GM12878 (cell line): ENCODE data around the gene MTTP. TPM values are rescaled to one million over a fixed set of nuclear protein-coding genes. Genes with fewer than 3 reads are reported as not detected.

Experiments used
- ATAC-seq: fragments of 200-7000 bp; cut with Tn5 transposase; 3 replicates; pipeline ENCODE4 v1.9.1; 2020; ENCODE audit warnings: mild to moderate bottlenecking, moderate library complexity
- BruUV-seq: library from RNA; stranded (reverse); fragments of 400-500 nt; replicated peaks from 2 replicates; lab custom pipeline; 2021; lab: Mats Ljungman, UMichigan
- CTCF ChIA-PET: fragments of 300-600 bp; sonication (Branson Sonifier 250); formaldehyde crosslinking; extraction: SDS; loops from one replicate; lab custom pipeline; 2021; ENCODE audit warnings: inconsistent platforms; lab: Yijun Ruan, JAX
- POLR2A ChIA-PET: fragments of 350-600 bp; formaldehyde crosslinking; extraction: SDS; loops from one replicate; lab custom pipeline; 2021; ENCODE audit warnings: inconsistent platforms; lab: Charles Lee
- RAD21 ChIA-PET: fragments of 300-600 bp; sonication (Branson Sonifier 250); formaldehyde crosslinking; loops from one replicate; lab custom pipeline; 2023; ENCODE audit warnings: antibody characterized with exemption; ENCODE audit not compliant: unreplicated experiment; lab: Charles Lee
- SMC1A ChIA-PET: fragments of 300-600 bp; sonication (Branson Sonifier 250); formaldehyde crosslinking; loops from one replicate; lab custom pipeline; 2023; ENCODE audit not compliant: unreplicated experiment, uncharacterized antibody; lab: Charles Lee
- DNase-seq: peaks from one replicate; pipeline ENCODE4 v3.0.0-alpha.2; 2011; ENCODE audit warnings: low read depth, low spot score
- FAIRE-seq: peaks from 3 replicates; lab custom pipeline; 2011; peaks lifted over from hg19 to GRCh38; lab: Jason Lieb, UNC
- H2AFZ ChIP-seq: 2 replicates; pipeline ENCODE4 v1.6.0; 2011; ENCODE audit warnings: low read depth, low read length, control low read depth; ENCODE audit not compliant: control insufficient read depth
- H3K27ac ChIP-seq: 2 replicates; pipeline ENCODE4 v1.5.1; 2011; ENCODE audit warnings: control low read depth; ENCODE audit not compliant: control insufficient read depth, insufficient read depth
- H3K27me3 ChIP-seq, 2 experiments: replicated peaks in 1 of 2; 2 replicates each; pipeline versions ENCODE4 v1.6.0 to v1.6.1; 2011; ENCODE audit warnings: low read length in 1 of 2; ENCODE audit not compliant: control insufficient read depth in 2 of 2, insufficient read depth in 2 of 2
- H3K36me3 ChIP-seq, 2 experiments: 2 replicates each; pipeline ENCODE4 v1.5.1; 2011; ENCODE audit warnings: low read length in 1 of 2; ENCODE audit not compliant: control insufficient read depth in 2 of 2, insufficient read depth in 2 of 2
- H3K4me1 ChIP-seq: 2 replicates; pipeline ENCODE4 v1.6.1; 2011; ENCODE audit warnings: mild to moderate bottlenecking, low read length, moderate library complexity, mixed read lengths; ENCODE audit not compliant: control insufficient read depth, insufficient read depth
- H3K4me2 ChIP-seq: 2 replicates; pipeline ENCODE4 v1.6.0; 2011; ENCODE audit warnings: control low read depth; ENCODE audit not compliant: control insufficient read depth, insufficient read depth
- H3K4me3 ChIP-seq: fragments of 200-600 bp; sonication (generic); 2 replicates; pipeline ENCODE4 v1.5.1; 2016
- H3K79me2 ChIP-seq: 2 replicates; pipeline ENCODE4 v1.6.0; 2011; ENCODE audit warnings: low read length; ENCODE audit not compliant: control insufficient read depth, insufficient read depth
- H3K9ac ChIP-seq: 2 replicates; pipeline ENCODE4 v1.8.0; 2011; ENCODE audit warnings: low read length, control low read depth, mixed read lengths; ENCODE audit not compliant: control insufficient read depth, insufficient read depth
- H3K9me3 ChIP-seq: replicated peaks from 3 replicates; pipeline ENCODE4 v1.5.1; 2011; ENCODE audit warnings: mild to moderate bottlenecking, low read length; ENCODE audit not compliant: control insufficient read depth, insufficient read depth
- H4K20me1 ChIP-seq: 2 replicates; pipeline ENCODE4 v1.6.0; 2011; ENCODE audit not compliant: control insufficient read depth, insufficient read depth
- BACH1 ChIP-seq: fragments of 450-650 bp; IDR thresholded peaks from 2 replicates; pipeline ENCODE4 v1.6.1; 2017; ENCODE audit warnings: mild to moderate bottlenecking, borderline replicate concordance
- CREM ChIP-seq: IDR thresholded peaks from 2 replicates; pipeline ENCODE4 v1.6.1; 2014; ENCODE audit warnings: antibody characterized with exemption, low read depth
- EGR1 ChIP-seq, 2 experiments: IDR thresholded peaks; 1 replicate in 1 of 2; 2 replicates in 1 of 2; pipeline ENCODE4 v1.6.1; 2011 to 2012; ENCODE audit warnings: low read depth in 2 of 2, low read length in 2 of 2, borderline replicate concordance in 1 of 2, mild to moderate bottlenecking in 1 of 2, moderate library complexity in 1 of 2
- IRF4 ChIP-seq: IDR thresholded peaks from 2 replicates; pipeline ENCODE4 v1.6.1; 2011; ENCODE audit warnings: low read depth, low read length
- NFYB ChIP-seq: IDR thresholded peaks from 2 replicates; pipeline ENCODE4 v1.6.1; 2011; ENCODE audit warnings: low read depth, mild to moderate bottlenecking, low read length, improper control_type of control experiment, moderate library complexity; ENCODE audit not compliant: insufficient read depth
- NRF1 ChIP-seq: conservative IDR thresholded peaks from 2 replicates; pipeline ENCODE4 v1.6.1; 2011; ENCODE audit warnings: mild to moderate bottlenecking, low read depth, low read length, improper control_type of control experiment
- SUZ12 ChIP-seq: fragments of 200-600 bp; sonication (generic); IDR thresholded peaks from one replicate; pipeline ENCODE4 v1.6.1; 2018; ENCODE audit warnings: antibody characterized with exemption, mild to moderate bottlenecking; ENCODE audit not compliant: unreplicated experiment
- TAF1 ChIP-seq: IDR thresholded peaks from 2 replicates; pipeline ENCODE4 v1.6.1; 2011; ENCODE audit warnings: mild to moderate bottlenecking, low read depth, low read length, borderline replicate concordance
- TCF7 ChIP-seq: IDR thresholded peaks from 2 replicates; pipeline ENCODE4 v1.6.1; 2014; ENCODE audit warnings: antibody characterized with exemption, borderline replicate concordance
- WGBS: methylation state at CpG from one replicate; pipeline ENCODE4 v1.1.6; 2016; ENCODE audit warnings: low lambda C conversion rate; ENCODE audit not compliant: insufficient replicate concordance, insufficient coverage; ENCODE audit errors: missing lambda C conversion rate; 5-methylcytosine and 5-hydroxymethylcytosine counted together
- in situ Hi-C: fragments of 300-500 bp; cut with MboI; formaldehyde crosslinking; loops from 9 replicates; pipeline ENCODE4 v1.14.3; 2018; ENCODE audit warnings: mixed read lengths
- intact Hi-C: fragments of 100-400 bp; cut with micrococcal nuclease; formaldehyde crosslinking; loops from one replicate; pipeline ENCODE4 v1.14.2; 2022; ENCODE audit not compliant: unreplicated experiment
- polyA plus RNA-seq, 11 experiments: library from polyadenylated mRNA; depleted of rRNA in 4 of 11; unstranded in 6 of 11; stranded (reverse) in 5 of 11; fragments of >200 nt; fragmentation: Nextera tagmentation in 4 of 11; fragmentation: Illumina TruSeq in 1 of 11; extraction: Ambion mirVana in 4 of 11; extraction: Trizol in 1 of 11; gene quantifications; 1 replicate in 1 of 11; 2 replicates in 10 of 11; pipeline versions ENCODE4 v1.2.1 to v1.2.3, GENCODE V29; 2011 to 2016; ENCODE audit warnings: inconsistent platforms in 2 of 11, missing spikeins in 2 of 11, low read depth in 1 of 11
- total RNA-seq, 4 experiments: library from RNA; depleted of rRNA in 3 of 4; stranded (reverse); fragments of >200 nt in 3 of 4; fragmentation: Illumina TruSeq in 1 of 4; extraction: Trizol in 1 of 4; gene quantifications; 2 replicates each; pipeline versions ENCODE4 v1.2.1 to v1.2.3, GENCODE V29; 2013 to 2021
- TF ChIP-seq, protein P1 (sequence below): fragments of 450-650 bp; IDR thresholded peaks from 2 replicates; pipeline ENCODE4 v1.6.1; 2017; ENCODE audit warnings: mild to moderate bottlenecking
- TF ChIP-seq, protein P2 (sequence below): fragments of 450-650 bp; IDR thresholded peaks from 2 replicates; pipeline ENCODE4 v1.6.1; 2017; ENCODE audit warnings: mild to moderate bottlenecking, moderate library complexity
- TF ChIP-seq, protein P3 (sequence below): fragments of 450-650 bp; formaldehyde crosslinking; IDR thresholded peaks from 2 replicates; pipeline ENCODE4 v1.4.0; 2022; ENCODE audit warnings: mild to moderate bottlenecking, moderate library complexity

Gene MTTP
- total and polyA plus RNA-seq, 10 of the 15 experiments (the other 5 are each of a cell fraction or from before 2014, with no cell fraction given): 0.08 to 2.2 (median 0.21) TPM; not detected in 1

DNA sequence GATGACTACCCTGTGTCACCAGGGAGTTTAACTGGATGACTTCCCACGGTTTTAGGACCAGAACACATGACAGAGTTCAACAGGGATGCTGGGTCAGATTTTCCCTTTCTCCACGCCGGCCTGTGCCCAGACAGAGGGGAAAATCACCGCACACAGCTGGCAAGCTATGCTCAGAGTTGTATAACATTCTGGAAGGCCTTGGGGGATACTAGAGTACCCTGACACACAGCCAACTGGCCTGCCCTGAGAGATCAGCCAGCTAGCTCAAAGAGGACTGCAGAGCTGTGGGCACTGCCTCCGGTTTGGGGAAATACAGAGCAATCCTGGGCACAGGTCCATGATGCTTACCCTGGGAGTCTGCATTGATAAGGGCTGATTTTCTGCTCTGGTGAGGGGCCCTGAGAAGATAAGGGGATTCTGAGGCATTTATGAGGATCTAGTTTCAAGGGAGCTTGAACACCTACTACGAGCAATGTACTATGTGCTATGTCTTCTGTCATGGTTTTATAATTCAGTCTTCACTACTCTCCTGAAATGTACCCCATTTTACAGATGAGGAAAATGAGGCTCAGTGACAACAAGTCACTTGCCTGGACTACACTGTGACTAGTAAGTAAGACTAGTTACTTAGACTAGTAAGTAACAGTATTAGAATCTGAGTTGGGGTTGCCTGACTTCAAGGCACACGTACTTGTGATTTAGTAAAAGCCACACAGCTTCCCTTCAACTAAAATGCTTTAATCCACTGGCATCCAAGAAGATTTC is 68.3 kb downstream of the MTTP start (continued):
- TF ChIP-seq, protein P1, sequence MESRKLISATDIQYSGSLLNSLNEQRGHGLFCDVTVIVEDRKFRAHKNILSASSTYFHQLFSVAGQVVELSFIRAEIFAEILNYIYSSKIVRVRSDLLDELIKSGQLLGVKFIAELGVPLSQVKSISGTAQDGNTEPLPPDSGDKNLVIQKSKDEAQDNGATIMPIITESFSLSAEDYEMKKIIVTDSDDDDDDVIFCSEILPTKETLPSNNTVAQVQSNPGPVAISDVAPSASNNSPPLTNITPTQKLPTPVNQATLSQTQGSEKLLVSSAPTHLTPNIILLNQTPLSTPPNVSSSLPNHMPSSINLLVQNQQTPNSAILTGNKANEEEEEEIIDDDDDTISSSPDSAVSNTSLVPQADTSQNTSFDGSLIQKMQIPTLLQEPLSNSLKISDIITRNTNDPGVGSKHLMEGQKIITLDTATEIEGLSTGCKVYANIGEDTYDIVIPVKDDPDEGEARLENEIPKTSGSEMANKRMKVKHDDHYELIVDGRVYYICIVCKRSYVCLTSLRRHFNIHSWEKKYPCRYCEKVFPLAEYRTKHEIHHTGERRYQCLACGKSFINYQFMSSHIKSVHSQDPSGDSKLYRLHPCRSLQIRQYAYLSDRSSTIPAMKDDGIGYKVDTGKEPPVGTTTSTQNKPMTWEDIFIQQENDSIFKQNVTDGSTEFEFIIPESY: no peak

DNA sequence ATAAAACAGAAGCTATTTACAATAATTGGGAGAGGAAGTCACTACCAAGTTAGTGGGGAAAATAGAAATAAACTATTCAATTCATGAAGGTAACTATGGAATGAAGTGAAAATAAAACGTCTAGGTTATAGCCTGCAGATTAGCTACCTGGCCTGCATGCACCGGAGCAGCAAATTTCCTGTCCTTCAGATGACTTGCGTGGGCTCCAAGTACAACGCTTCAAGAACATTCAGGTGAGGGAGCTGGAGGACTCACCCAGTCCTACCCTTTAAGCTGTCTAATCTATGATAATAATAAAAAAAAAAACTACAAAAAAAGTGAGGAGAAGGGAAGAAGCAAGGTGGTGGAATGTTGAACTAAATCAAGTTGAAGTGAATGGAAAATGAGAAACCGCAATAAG is 69.8 kb downstream of the MTTP start:
- no peak for FAIRE-seq
- H3K27me3 ChIP-seq: peaks cover 0 to 5% of the 10 kb centered on the region in 2 experiments; a peak in 1 of 4 replicates
- WGBS: 85% methylated on average over 5 of the region's 5 CpGs
- H2AFZ ChIP-seq: no peak overlapping the region
- CTCF ChIA-PET: no interaction called here
- POLR2A ChIA-PET: interaction anchor here (1.3 kb wide), 1 partner anchor 105 kb away, joined by 3 read pairs; no protein-coding TSS in a partner anchor
- H3K4me1 ChIP-seq: no peaks in the 10 kb centered on the region
- no peak overlapping the region for H3K9ac ChIP-seq
- no peak for ATAC-seq
- RAD21 ChIA-PET: no interaction called here
- in situ Hi-C loops (no loop called here), intact Hi-C loops (no loop called here)
- H4K20me1 ChIP-seq: no peaks in the 10 kb centered on the region
- no peaks in the 10 kb centered on the region for H3K9me3 ChIP-seq
- BruUV-seq: no TSS peak
- no peak overlapping the region for H3K4me3 ChIP-seq
- SMC1A ChIA-PET: interaction anchor here (0.7 kb wide), 1 partner anchor 17 kb away, joined by 3 read pairs; no protein-coding TSS in a partner anchor
- DNase-seq: no peak
- no peak overlapping the region for H3K27ac ChIP-seq
- no peaks in the 10 kb centered on the region for H3K36me3 ChIP-seq
- no peaks in the 10 kb centered on the region for H3K79me2 ChIP-seq
- H3K4me2 ChIP-seq: no peak overlapping the region
- no peak for TF ChIP-seq IRF4
- no peak for TF ChIP-seq NRF1
- no peak for TF ChIP-seq TCF7
- no peak for TF ChIP-seq BACH1
- TF ChIP-seq, protein P2, sequence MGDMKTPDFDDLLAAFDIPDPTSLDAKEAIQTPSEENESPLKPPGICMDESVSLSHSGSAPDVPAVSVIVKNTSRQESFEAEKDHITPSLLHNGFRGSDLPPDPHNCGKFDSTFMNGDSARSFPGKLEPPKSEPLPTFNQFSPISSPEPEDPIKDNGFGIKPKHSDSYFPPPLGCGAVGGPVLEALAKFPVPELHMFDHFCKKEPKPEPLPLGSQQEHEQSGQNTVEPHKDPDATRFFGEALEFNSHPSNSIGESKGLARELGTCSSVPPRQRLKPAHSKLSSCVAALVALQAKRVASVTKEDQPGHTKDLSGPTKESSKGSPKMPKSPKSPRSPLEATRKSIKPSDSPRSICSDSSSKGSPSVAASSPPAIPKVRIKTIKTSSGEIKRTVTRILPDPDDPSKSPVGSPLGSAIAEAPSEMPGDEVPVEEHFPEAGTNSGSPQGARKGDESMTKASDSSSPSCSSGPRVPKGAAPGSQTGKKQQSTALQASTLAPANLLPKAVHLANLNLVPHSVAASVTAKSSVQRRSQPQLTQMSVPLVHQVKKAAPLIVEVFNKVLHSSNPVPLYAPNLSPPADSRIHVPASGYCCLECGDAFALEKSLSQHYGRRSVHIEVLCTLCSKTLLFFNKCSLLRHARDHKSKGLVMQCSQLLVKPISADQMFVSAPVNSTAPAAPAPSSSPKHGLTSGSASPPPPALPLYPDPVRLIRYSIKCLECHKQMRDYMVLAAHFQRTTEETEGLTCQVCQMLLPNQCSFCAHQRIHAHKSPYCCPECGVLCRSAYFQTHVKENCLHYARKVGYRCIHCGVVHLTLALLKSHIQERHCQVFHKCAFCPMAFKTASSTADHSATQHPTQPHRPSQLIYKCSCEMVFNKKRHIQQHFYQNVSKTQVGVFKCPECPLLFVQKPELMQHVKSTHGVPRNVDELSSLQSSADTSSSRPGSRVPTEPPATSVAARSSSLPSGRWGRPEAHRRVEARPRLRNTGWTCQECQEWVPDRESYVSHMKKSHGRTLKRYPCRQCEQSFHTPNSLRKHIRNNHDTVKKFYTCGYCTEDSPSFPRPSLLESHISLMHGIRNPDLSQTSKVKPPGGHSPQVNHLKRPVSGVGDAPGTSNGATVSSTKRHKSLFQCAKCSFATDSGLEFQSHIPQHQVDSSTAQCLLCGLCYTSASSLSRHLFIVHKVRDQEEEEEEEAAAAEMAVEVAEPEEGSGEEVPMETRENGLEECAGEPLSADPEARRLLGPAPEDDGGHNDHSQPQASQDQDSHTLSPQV: no peak
- TF ChIP-seq, protein P3, sequence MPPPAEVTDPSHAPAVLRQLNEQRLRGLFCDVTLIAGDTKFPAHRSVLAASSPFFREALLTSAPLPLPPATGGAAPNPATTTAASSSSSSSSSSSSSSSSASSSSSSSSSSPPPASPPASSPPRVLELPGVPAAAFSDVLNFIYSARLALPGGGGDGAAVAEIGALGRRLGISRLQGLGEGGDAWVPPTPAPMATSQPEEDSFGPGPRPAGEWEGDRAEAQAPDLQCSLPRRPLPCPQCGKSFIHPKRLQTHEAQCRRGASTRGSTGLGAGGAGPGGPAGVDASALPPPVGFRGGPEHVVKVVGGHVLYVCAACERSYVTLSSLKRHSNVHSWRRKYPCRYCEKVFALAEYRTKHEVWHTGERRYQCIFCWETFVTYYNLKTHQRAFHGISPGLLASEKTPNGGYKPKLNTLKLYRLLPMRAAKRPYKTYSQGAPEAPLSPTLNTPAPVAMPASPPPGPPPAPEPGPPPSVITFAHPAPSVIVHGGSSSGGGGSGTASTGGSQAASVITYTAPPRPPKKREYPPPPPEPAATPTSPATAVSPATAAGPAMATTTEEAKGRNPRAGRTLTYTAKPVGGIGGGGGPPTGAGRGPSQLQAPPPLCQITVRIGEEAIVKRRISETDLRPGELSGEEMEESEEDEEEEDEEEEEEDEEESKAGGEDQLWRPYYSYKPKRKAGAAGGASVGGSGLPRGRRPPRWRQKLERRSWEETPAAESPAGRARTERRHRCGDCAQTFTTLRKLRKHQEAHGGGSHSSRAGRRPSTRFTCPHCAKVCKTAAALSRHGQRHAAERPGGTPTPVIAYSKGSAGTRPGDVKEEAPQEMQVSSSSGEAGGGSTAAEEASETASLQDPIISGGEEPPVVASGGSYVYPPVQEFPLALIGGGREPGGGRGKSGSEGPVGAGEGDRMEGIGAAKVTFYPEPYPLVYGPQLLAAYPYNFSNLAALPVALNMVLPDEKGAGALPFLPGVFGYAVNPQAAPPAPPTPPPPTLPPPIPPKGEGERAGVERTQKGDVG (CRISPR knock-in tag): no peak
- TF ChIP-seq NFYB: no peak
- TF ChIP-seq EGR1 (IDR thresholded peaks at IDR 0.05; ENCODE audit: borderline replicate concordance in 1 of 2, low read depth in 2 of 2, low read length in 2 of 2): no peak
- TF ChIP-seq TAF1: no peak
- no peak for TF ChIP-seq SUZ12
- no peak for TF ChIP-seq CREM
